Endothelial cell of umbilical vein (primary cell): Measurements from ENCODE around the gene SPDYE3. TPM values are rescaled to one million over a fixed set of nuclear protein-coding genes. Genes with fewer than 3 reads are reported as not detected.

ENCODE experiments used
- BruUV-seq: library from RNA; stranded (reverse); fragments of 400-500 nt; replicated peaks from 2 replicates; lab custom pipeline; 2021; lab: Mats Ljungman, UMichigan
- CTCF ChIA-PET: fragments of 300-600, 350-600 bp; sonication (Branson Sonifier 250); formaldehyde crosslinking; loops from one replicate; lab custom pipeline; 2021; ENCODE audit warnings: antibody characterized with exemption, inconsistent platforms; lab: Charles Lee
- POLR2A ChIA-PET: fragments of 300-600, 350-600 bp; sonication (Branson Sonifier 250); formaldehyde crosslinking; loops from one replicate; lab custom pipeline; 2021; ENCODE audit warnings: antibody characterized with exemption, inconsistent platforms; lab: Charles Lee
- DNase-seq: peaks from one replicate; pipeline ENCODE4 v3.0.0-alpha.2; 2011; ENCODE audit warnings: low read depth, low spot score
- FAIRE-seq: peaks from 2 replicates; lab custom pipeline; 2011; peaks lifted over from hg19 to GRCh38; lab: Jason Lieb, UNC
- H2AFZ ChIP-seq: 2 replicates; pipeline ENCODE4 v1.6.0; 2012; ENCODE audit warnings: low read depth, low read length, control low read depth, inconsistent platforms
- H3K27ac ChIP-seq: 2 replicates; pipeline ENCODE4 v1.5.1; 2011; ENCODE audit warnings: low read depth, mild to moderate bottlenecking, control low read depth, low read length, moderate library complexity; ENCODE audit not compliant: insufficient read depth
- H3K27me3 ChIP-seq, 2 experiments: 2 replicates each; pipeline versions ENCODE4 v1.6.0 to v1.6.1; 2011; ENCODE audit warnings: low read length in 2 of 2, mixed read lengths in 1 of 2; ENCODE audit not compliant: control insufficient read depth in 2 of 2, insufficient read depth in 2 of 2
- H3K36me3 ChIP-seq, 2 experiments: 2 replicates in 1 of 2; 3 replicates in 1 of 2; pipeline ENCODE4 v1.5.1; 2011; ENCODE audit warnings: low read length in 2 of 2, mild to moderate bottlenecking in 1 of 2, moderate library complexity in 1 of 2; ENCODE audit not compliant: control insufficient read depth in 2 of 2, insufficient read depth in 2 of 2; ENCODE audit errors: extremely low read depth in 1 of 2
- H3K4me1 ChIP-seq: 3 replicates; pipeline ENCODE4 v1.5.1; 2011; ENCODE audit warnings: mild to moderate bottlenecking, low read length; ENCODE audit not compliant: control insufficient read depth, insufficient read depth; ENCODE audit errors: extremely low read depth
- H3K4me2 ChIP-seq: 2 replicates; pipeline ENCODE4 v1.6.1; 2011; ENCODE audit warnings: low read length, control low read depth, mixed read lengths; ENCODE audit not compliant: insufficient read depth
- H3K4me3 ChIP-seq, 3 experiments: fragments of 200-600 bp in 1 of 3; sonication (generic), shearing (Covaris generic) in 1 of 3; replicated peaks in 1 of 3; 2 replicates each; pipeline ENCODE4 v1.5.1; 2011 to 2016; ENCODE audit warnings: control low read depth in 3 of 3, low read length in 3 of 3, mild to moderate bottlenecking in 2 of 3, inconsistent platforms in 1 of 3, low read depth in 1 of 3, moderate library complexity in 1 of 3; ENCODE audit not compliant: insufficient read depth in 1 of 3
- H3K79me2 ChIP-seq: 2 replicates; pipeline ENCODE4 v1.6.0; 2012; ENCODE audit warnings: low read length, inconsistent platforms; ENCODE audit not compliant: control insufficient read depth, insufficient read depth
- H3K9ac ChIP-seq: replicated peaks from 2 replicates; pipeline ENCODE3; 2011; ENCODE audit warnings: low read length, control low read depth; ENCODE audit not compliant: insufficient read depth; ENCODE audit errors: extremely low read depth
- H3K9me1 ChIP-seq: replicated peaks from 3 replicates; pipeline ENCODE4 v1.6.0; 2011; ENCODE audit warnings: mild to moderate bottlenecking, low read length; ENCODE audit not compliant: control insufficient read depth, insufficient read depth; ENCODE audit errors: extremely low read depth
- H3K9me3 ChIP-seq: replicated peaks from 2 replicates; pipeline ENCODE4 v1.5.1; 2012; ENCODE audit warnings: low read length, inconsistent platforms; ENCODE audit not compliant: control insufficient read depth, insufficient read depth
- H4K20me1 ChIP-seq: replicated peaks from 2 replicates; pipeline ENCODE3; 2011; ENCODE audit warnings: mild to moderate bottlenecking, low read length; ENCODE audit not compliant: control insufficient read depth, insufficient read depth; ENCODE audit errors: extremely low read depth
- EZH2 ChIP-seq: IDR thresholded peaks from 2 replicates; pipeline ENCODE4 v1.6.1; 2012; ENCODE audit warnings: borderline replicate concordance, low read depth, mild to moderate bottlenecking, moderate library complexity, low read length, inconsistent platforms; ENCODE audit not compliant: severe bottlenecking
- FOS ChIP-seq: IDR thresholded peaks from 2 replicates; pipeline ENCODE4 v1.6.1; 2011; ENCODE audit warnings: mild to moderate bottlenecking, low read length, moderate library complexity, borderline replicate concordance; ENCODE audit not compliant: insufficient read depth
- GATA2 ChIP-seq: IDR thresholded peaks from 2 replicates; pipeline ENCODE4 v1.7.0; 2011; ENCODE audit warnings: low read depth, mild to moderate bottlenecking, moderate library complexity, mixed read lengths, low read length; ENCODE audit not compliant: insufficient read length, insufficient read depth
- JUN ChIP-seq: IDR thresholded peaks from 2 replicates; pipeline ENCODE4 v1.6.1; 2011; ENCODE audit warnings: borderline replicate concordance, low read depth; ENCODE audit not compliant: insufficient read length, insufficient read depth
- MAX ChIP-seq: IDR thresholded peaks from 2 replicates; pipeline ENCODE4 v1.6.1; 2011; ENCODE audit not compliant: insufficient read depth, insufficient read length
- MYC ChIP-seq: IDR thresholded peaks from one replicate; pipeline ENCODE4 v1.6.1; 2011; ENCODE audit warnings: mild to moderate bottlenecking, low read depth, low read length
- POLR2A ChIP-seq: IDR thresholded peaks from 2 replicates; pipeline ENCODE4 v1.6.1; 2012; ENCODE audit warnings: low read depth, mild to moderate bottlenecking, control low read depth, low read length
- POLR2AphosphoS5 ChIP-seq: IDR thresholded peaks from 2 replicates; pipeline ENCODE4 v1.6.1; 2012; ENCODE audit warnings: low read depth, mild to moderate bottlenecking, control low read depth, low read length, moderate library complexity; ENCODE audit not compliant: insufficient read depth
- dilution Hi-C: fragments of 300-500 bp; cut with MboI; formaldehyde crosslinking; loops from one replicate; pipeline ENCODE4 v1.15.0; 2019; ENCODE audit warnings: low sequenced_read_pairs; ENCODE audit not compliant: extremely low pct_ligation_motif_present
- intact Hi-C: fragments of 100-400 bp; cut with micrococcal nuclease; formaldehyde crosslinking; loops from one replicate; pipeline ENCODE4 v1.10.0; 2022
- polyA plus RNA-seq, 4 experiments: library from polyadenylated mRNA; depleted of rRNA in 3 of 4; stranded (reverse) in 3 of 4; unstranded in 1 of 4; fragments of >200 nt; gene quantifications; 2 replicates each; pipeline versions ENCODE4 v1.2.1 to v1.2.3, GENCODE V29; 2011 to 2012; ENCODE audit warnings: missing spikeins in 1 of 4
- total RNA-seq: library from RNA; stranded (reverse); gene quantifications from 2 replicates; pipeline ENCODE4 v1.2.3, GENCODE V29; 2021
- TF ChIP-seq, protein P1 (sequence below), 2 donors: IDR thresholded peaks; 1 replicate in 1 of 2; 2 replicates in 1 of 2; pipeline ENCODE4 v1.5.1; 2011; ENCODE audit warnings: low read length in 2 of 2, mild to moderate bottlenecking in 2 of 2, moderate library complexity in 2 of 2, control low read depth in 1 of 2, inconsistent platforms in 1 of 2, low read depth in 1 of 2; ENCODE audit not compliant: insufficient read depth in 1 of 2; ENCODE audit errors: extremely low read depth in 1 of 2

SPDYE3 gene
- total and polyA plus RNA-seq, 2 donors (not counting 3 experiments of a cell fraction or from before 2014, with no cell fraction given) = not detected

DNA sequence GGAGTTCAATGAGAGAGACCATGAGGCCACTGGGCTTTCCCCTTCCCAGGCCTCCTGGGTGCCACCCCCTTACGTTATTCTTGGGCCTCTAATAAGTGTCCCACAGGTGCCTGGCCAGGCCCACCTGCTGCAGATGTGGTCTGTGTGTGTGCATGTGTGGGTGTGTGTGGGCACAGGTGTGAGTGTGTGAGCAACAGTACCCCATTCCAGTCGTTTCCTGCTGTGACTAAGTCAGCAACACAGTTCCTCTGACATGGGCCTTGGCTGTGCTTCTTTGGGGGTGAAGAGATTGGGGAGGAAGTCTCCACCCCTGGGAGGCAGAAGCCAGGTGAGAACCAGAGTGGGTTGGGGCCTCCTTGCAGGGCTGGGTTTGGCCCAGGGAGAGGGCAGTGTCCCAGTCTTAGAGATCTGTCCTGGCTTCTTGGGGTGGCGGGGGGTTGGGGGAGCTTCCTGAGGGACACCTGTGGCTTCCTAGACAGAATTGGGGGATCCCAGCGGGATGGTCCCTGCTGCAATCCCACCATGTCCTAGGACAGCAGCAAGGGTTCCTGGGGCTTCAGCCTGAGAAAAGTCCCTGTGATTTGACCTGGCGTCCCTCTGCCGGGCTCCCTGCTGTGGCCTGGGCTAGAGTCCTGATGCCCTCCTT lies 46.3 kb downstream of the SPDYE3 start:
- CTCF ChIA-PET = interaction anchor here (0.5 to 2.1 kb wide), 2 partner anchors 54 to 411 kb away, joined by 3 to 4 read pairs; no protein-coding TSS in a partner anchor

More for the DNA sequence above, 46.3 kb downstream of the SPDYE3 start:
- BruUV-seq = no TSS peak
- no peaks in the 10 kb centered on the region for H3K79me2 ChIP-seq
- no peaks in the 10 kb centered on the region for H3K27me3 ChIP-seq
- FAIRE-seq = no peak
- TF ChIP-seq JUN = no peak
- TF ChIP-seq GATA2 = no peak
- TF ChIP-seq MYC = no peak
- TF ChIP-seq, protein P1, sequence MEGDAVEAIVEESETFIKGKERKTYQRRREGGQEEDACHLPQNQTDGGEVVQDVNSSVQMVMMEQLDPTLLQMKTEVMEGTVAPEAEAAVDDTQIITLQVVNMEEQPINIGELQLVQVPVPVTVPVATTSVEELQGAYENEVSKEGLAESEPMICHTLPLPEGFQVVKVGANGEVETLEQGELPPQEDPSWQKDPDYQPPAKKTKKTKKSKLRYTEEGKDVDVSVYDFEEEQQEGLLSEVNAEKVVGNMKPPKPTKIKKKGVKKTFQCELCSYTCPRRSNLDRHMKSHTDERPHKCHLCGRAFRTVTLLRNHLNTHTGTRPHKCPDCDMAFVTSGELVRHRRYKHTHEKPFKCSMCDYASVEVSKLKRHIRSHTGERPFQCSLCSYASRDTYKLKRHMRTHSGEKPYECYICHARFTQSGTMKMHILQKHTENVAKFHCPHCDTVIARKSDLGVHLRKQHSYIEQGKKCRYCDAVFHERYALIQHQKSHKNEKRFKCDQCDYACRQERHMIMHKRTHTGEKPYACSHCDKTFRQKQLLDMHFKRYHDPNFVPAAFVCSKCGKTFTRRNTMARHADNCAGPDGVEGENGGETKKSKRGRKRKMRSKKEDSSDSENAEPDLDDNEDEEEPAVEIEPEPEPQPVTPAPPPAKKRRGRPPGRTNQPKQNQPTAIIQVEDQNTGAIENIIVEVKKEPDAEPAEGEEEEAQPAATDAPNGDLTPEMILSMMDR (IDR thresholded peaks at IDR 0.05; ENCODE audit: extremely low read depth in 1 of 2, insufficient read depth in 1 of 2, low read depth in 1 of 2, low read length in 2 of 2) = no peak
- TF ChIP-seq FOS = no peak
- TF ChIP-seq POLR2AphosphoS5 = no peak
- no peak for TF ChIP-seq EZH2
- TF ChIP-seq MAX = no peak
- no peak for TF ChIP-seq POLR2A
- H3K9me3 ChIP-seq = no peaks in the 10 kb centered on the region
- H3K36me3 ChIP-seq = peaks cover 13 to 65% of the 10 kb centered on the region in 2 experiments
- no peaks in the 10 kb centered on the region for H3K4me1 ChIP-seq
- no peaks in the 10 kb centered on the region for H3K9me1 ChIP-seq
- no peak overlapping the region for H3K4me2 ChIP-seq
- dilution Hi-C loops = no loop called here
- no peak overlapping the region for H3K27ac ChIP-seq
- POLR2A ChIA-PET = no interaction called here
- DNase-seq = no peak
- H3K4me3 ChIP-seq = no peak overlapping the region
- no peak overlapping the region for H2AFZ ChIP-seq
- no peaks in the 10 kb centered on the region for H4K20me1 ChIP-seq
- intact Hi-C loops = no loop called here
- no peak overlapping the region for H3K9ac ChIP-seq
